HG02759 (cell line): ENCODE results near the gene MAP3K7CL.

ENCODE experiments used
- ATAC-seq: cut with Tn5 transposase; IDR thresholded peaks from one replicate; pipeline ENCODE4 v1.9.1; 2021; ENCODE audit warnings: mild to moderate bottlenecking, moderate library complexity; ENCODE audit not compliant: unreplicated experiment

The MAP3K7CL gene

DNA sequence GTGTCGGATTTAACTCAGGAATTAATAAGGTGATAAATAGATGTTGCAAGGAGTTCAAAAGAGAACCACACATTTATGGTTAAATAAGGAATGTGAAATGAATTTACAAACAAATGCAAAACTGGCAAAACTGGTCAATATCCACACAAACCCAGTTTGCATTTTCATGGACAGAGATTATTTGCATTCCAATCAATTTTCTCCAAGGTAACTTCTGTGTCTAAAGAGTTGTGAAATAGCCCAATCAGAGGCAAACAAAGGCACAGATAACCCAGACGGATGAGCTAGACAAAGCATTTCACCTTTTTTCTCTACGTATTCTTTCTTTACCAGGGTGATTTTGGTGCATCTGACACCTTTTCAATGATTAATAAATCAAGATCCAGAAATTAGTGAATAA is 63.9 kb downstream of the MAP3K7CL start:
- no peak for ATAC-seq

DNA sequence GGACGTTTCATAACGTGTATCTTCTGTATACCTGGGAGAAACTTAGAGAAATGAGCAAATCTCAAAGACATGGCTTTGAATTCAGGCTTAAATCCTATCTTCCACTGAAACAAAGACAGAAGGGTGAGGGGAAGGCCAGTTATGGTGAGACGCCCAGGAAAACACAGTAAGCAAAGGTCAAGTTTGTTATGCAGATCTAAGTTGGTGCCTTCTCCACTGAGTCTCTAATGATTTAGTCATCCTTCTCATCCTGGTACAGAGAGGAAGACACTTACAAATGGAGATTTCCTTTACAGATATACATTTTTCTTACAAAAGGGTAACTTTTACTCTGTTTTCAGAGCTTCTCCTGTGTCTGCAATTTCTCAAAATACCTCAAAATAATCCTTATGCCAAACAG is 64.4 kb downstream of the MAP3K7CL start:
- no peak for ATAC-seq

DNA sequence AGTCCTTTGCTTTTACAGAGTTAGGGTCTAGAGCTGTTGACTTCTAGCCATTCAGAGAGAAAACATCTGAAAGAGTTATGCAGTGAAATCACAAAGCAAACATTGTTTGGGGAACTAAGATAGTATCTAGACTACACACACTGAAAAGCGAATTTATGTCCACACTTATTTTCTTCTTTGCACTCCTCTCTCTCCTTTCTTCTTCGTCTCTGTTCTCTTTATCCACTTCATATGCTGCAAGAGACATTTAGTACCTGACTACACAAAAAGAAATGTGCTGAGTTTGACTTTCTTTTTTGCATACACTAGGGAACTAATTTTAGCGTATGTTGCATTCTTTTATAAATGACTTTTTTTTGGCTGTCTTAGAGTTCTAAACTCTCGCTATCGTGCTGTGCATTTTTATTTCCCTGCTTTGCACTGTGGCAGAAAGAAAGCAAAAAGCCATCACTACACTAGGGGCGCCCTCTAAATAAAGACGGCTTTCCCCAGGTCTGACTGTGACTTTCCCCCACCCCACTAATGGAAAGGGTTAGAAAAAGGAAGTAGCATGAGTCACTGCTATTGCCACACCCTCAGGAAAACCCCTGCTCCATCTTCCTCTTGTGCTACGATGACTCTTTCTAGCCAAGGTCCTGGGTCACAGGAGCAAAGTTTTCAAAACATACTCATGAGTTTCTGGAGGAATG is 65.7 kb downstream of the MAP3K7CL start:
- ATAC-seq = peak; percentile 100

DNA sequence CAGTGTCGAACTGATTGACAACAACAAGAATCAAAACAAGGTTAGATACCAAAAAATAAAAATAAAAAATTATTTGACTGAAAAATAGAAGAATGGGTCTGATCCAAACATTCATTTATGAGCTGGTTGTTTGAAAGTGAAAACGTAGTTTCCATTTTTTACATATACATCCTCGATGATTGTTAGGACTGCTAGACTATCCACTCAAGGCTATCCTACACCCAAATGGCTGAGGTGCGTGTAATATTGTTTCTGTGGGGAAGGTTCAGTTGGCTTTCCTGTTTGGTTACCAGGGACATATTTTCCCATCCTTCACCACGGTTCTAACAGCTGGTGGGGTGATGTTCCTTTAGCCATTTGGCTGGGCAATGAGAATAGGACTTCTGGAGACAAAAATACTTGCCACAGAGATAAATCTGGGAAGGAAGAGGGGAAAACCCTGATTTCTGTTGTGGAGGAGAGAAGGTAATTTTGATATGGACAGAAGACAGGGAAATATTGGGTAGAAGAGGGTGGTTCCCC is 66.3 kb downstream of the MAP3K7CL start:
- ATAC-seq = peak; percentile 9

DNA sequence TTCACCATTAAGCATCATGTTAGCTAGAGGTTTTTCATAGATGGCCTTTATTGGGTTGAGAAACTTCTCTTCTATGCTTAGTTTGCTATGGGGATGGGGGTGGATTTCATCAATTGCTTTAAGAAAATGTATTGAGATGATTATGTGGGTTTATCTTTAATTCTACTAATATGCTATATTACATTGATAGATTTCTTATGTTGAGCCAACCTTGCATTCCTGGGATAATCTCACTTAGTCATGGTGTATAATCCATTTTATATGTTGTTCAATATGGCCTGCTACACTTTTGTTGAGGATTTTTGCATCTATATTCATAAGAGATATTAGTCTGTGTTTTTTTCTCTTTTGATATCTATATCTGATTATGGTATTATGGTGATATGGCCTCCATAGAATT is 70.7 kb downstream of the MAP3K7CL start:
- ATAC-seq = no peak

DNA sequence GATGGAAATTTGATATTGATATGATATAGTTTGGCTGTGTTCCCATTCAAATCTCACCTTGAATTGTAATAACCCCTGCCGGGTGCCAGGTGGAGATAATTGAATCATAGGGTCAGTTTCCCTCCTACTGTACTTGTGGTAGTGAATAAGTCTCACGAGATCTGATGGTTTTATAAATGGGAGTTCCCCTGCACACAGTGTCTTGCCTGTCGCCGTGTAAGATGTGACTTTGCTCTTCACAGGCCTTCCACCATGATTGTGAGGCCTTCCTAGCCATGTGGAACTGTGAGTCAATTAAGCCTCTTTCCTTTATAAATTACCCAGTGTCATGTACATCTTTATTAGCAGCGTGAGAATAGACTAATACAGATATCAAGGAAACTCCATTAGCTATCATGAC is 74.6 kb downstream of the MAP3K7CL start:
- no peak for ATAC-seq

DNA sequence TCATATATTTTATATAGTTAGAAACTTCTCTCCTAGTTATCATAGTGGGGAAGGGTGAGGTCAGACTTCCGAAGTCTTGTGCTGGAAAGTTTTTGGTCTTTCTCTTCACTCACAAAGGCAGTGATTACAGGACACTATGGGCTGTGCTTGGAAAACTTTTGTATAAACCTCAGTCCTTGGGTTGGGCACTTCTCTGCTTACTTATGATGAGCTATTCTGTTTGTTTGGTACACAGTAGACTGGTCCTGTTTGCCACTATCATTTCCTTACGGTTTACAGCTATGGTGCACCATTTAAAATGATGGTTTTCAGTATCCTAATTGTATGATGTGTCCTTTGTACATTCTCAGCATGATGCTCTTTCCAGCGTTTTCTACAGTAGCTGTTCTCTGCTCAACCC is 75.5 kb downstream of the MAP3K7CL start:
- no peak for ATAC-seq

DNA sequence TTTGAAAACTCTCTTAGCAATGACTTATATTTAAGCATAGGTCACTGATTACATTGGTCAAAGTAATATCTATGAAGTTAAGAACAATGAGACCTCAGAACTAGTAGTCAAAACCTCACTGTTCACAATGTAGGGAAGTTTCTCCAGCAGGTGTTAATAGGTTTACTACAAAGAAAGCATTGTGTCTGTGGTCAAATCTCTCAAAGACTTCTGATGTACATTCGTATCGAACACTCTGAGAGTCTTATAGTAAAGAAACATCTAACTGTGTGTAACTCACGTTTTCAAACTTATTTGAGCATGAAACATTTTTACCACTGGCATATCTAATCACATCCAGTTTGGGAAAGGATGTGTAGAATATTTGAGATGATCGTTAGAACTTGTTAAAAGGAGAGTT is 76.0 kb downstream of the MAP3K7CL start:
- ATAC-seq = peak; percentile 57

DNA sequence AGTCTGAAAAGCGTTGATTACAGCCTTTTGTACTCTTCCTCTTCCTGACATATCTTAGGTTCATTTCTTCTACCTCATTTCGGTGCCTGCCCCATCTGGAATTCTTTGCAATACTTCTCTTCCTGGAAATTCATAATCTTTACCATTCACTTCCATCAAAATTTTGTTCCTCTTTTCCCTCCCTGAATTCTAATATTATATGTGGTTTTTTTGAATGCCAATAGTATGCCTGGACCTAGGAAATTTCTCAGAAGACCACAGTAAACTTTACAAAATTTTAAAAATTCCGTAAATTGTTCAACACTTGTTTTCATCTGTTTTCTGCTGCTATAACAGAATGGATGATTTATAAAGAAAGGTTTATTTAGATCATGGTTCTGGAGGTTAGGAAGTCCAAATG is 76.8 kb downstream of the MAP3K7CL start:
- no peak for ATAC-seq

DNA sequence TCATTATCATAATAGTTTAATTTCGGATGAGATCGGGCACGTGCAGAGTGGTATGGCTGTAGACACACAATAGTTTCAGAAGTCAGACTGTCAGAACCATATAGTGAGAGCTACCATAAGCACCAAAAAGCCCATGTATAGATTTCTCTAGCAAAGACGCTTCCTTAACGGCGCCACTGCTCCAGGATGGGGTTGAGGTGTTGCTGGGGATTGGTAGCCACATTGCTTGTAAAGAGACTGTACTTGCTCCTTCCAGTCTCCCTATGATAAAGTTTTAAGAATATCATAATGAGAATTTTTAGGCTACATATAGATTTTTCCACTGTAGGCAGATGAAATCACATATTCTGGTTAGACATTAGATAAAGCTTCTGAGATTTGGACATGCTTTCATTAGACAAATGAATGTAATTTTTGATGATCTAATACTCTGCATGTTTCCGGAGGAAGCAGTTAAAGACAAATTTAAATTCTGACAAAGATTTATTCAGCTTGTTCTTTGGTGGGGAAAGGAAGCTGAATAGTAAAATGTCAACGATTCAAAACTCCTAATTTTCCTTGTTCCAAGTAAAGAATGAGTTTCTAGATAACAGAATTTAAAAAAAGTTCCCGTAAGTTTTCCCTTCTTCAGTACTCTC is 77.7 kb downstream of the MAP3K7CL start:
- no peak for ATAC-seq

DNA sequence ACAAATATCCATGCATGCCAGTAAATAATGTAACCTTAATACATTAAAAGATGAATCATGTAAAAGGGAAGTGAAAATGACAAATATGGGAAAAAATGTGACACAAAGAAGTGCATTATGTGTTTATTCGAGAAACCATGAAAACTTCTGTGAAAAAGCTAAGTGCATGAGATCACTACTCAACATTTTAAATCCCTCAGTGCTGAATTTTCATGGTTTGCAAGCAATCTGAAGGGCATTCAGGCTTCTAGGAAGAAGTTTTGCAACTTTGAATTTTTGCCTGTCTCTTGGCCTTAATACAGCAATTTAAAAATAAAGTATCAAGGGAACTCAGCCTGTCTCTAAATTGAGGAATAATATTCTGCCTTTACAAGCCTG is 78.2 kb downstream of the MAP3K7CL start:
- ATAC-seq = no peak

DNA sequence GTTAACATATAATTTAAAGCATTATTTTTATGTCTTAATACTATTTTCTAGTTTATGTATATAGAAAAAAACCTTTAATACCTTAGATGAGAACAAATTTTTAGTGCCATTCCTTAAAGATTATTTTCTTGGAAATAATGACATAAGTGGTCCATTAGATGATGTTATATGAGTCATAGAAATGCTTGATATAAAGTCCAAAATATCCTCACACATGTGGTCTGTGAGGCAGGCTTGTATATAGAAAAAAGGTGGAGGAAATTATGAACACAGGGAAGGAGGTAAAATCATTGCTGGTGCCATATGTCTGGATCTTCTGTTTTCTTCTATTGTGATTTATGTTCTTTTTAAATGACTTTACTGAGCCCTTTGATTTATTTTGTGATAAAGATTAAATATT is 79.3 kb downstream of the MAP3K7CL start:
- ATAC-seq = no peak

DNA sequence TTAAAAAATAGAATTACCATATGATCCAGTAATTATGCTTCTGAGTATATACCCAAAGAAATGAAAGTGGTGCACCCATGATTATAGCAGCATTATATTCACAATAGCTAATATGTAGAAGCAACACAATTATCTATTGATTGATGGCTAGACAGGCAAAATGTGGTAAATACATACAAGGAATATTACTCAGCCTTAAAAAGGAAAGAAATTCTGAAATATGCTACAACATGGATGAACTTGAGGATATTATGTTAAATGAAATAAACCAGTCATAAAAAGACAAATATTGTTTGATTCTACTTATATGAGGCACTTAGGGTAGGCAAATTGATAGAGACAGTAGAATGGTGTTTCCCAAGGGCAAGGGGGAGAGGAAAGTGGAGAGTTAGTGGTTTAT is 80.8 kb downstream of the MAP3K7CL start:
- no peak for ATAC-seq

DNA sequence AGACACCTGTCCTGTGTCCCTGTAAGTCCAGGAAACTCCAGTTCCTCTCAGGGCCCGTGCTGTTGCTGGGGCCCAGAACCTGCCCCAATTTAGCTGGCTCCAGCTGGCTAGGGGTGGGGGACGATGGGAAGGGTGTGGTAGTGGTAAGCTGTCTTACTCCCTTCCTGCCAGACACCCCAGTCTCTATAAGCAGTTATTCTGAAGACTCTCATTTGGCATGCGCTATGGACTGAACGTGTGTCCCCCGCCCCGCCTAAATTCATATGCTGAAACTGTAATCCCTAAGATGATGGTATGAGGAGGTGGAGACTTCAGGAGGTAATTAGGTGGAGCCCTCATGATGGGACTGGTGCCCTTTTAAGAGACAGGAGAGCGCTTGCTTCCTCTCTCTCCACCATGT is 82.0 kb downstream of the MAP3K7CL start:
- ATAC-seq = no peak

DNA sequence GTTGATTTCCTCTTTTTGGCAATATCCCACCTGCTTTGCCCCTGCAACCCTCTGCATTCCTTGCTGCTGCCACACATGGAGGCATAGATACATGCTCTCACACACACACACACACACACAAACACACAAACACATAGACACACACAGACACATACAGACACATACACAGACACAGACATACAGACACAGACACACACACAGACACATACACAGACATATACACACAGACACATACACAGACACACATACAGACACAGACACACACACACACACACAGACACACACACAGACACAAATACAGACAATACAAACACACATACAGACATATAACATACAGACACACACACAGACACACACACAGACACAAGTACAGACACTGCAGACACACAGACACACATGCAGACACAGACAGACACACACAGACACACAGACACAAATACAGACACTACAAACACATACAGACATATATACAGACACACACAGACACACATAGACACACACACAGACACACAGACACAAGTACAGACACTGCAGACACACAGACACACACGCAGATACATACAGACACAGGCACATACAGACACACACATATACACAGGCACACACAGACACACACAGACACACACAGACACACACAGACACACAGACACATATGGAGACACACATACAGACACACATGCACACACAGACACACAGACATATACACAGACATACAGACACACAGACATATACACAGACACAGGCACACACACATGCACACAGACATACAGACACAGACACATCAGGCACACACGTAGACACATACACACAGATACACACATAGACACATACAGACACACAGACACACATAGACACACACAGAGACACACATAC is 83.3 kb downstream of the MAP3K7CL start:
- no peak for ATAC-seq

DNA sequence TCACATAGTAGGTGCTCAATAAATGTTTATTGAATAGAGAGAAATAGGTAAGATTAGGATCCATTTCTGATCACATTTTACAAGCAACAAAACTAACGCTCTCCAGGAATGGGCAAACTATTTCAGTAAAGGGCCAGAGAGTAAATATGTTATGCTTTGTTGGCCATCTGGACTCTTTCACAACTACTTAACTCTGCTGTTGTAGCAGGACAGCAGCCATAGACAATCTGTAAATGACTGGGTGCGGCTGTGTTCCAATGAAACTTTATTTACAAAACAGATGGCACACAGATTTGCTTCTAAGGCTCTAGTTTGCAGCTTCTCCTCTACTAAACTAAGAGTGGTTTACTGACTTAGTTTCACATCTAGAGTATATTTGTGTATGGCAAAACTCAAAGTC is 85.3 kb downstream of the MAP3K7CL start:
- no peak for ATAC-seq

DNA sequence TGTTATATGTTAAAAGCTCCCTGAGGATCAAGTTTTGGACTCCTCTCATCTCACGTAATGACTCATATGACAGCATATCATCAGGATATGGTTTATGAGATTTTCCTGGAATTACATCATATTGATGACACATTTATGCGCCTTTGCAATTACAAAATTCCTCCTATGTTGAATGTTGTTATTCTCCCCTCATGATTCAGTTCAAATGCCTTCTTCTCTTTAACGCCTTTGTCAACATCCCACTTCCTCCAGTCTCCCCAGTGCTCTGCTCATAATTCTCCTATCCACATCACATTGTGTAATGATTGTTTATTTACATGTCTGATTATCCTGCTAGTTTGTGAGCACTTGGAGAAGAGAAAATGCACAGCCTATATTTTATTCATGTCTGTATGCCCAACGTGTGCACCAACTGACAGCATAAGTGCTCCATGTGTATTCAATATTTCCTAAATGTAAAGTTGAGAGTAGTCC is 87.4 kb downstream of the MAP3K7CL start:
- ATAC-seq = no peak

DNA sequence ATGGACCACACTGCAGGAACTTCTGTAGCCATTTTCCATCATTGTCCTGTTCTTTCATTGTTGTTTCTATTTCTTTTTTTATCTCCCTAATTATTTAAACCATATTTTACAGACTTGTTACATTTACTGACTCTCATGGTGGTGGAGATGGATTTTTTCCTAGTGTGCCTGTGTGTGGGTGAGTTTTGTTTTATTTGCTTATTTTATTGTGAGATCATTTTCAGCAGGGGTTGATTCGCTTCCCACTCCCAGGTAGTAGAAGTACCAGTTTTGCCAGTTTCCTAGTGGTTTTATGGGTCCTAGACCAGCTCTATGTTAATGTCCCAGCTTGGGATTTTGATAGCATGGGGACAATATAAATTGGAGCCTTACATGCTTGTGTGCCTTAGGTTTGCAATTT is 88.3 kb downstream of the MAP3K7CL start:
- no peak for ATAC-seq

DNA sequence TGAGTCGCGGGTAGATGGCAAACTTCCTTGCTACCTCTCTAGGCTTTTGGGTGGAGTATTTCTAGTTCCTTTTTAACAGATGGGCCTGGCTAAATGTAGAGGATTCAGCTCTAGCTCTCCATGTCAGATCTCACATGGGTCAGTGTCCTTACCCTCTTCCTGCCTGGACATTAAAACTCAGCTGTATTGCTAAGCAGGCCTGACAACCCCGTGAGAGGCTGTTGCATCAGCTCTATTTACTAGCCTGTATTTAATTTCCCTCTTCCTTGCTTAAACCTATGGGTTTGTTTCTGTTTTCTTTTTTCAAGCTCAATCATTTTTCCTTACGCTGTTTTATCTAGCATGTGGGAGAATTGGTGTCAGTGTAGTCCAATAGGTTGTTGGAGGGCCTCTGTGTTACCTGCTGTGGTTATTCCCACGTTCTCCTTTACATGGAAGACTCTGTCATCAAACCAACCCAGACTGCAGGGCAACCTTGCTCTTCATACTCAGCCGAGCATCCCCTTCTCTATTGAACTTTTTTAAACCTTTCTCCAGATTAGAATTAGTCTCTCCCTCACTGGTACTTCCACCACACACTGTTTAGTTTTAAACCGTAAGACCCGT is 88.8 kb downstream of the MAP3K7CL start:
- ATAC-seq = no peak

DNA sequence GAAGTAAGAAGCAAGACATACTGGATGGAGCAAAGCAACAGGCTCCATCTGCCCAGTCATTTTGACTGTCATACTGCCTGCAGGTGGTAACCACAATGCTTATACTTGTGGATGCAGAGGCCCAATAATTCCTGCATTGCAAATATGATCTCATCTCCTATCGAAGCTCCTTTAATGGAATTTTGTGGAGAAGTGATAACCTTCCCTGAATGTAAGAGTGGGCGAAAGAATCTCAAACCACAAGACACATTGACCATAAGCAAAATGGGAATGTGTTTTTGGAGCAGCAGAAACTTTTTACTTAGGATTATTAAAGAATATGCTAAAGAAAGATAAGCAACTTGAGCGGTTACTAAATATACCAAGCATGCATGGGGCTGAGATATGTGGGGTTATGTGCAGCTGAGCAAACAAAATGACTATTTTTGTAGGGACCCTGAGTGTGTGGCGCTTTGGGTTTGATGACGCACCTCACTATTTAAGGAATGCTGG is 90.9 kb downstream of the MAP3K7CL start:
- ATAC-seq = no peak

DNA sequence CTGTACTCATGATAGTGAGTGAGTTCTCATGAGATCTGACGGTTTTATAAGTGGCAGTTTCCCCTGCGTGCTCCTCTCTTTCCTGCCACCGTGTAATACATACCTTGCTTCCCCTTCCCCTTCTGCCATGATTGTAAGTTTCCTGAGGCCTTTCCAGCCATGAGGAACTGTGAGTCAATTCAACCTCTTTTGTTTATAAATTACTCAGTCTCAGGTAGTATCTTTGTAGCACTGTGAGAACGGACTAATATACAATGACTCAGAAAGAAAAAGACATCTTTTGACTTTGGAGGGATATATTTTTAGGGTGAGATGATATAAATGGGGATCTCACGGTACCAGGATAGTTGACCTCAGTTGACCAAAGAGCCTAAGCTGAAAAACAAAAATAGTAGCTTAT is 93.6 kb downstream of the MAP3K7CL start:
- ATAC-seq = peak; percentile 68
